Fibroblast of the conjunctiva (primary cell): ENCODE data around the gene SF3A2.

Source experiments
- DNase-seq: peaks from one replicate; pipeline ENCODE4 v3.0.0-alpha.2; 2010; ENCODE audit warnings: low read depth

Gene SF3A2

GRCh38 chr19:2291185-2291751, 54.6 kb downstream of the SF3A2 start:
- no peak for DNase-seq

DNA sequence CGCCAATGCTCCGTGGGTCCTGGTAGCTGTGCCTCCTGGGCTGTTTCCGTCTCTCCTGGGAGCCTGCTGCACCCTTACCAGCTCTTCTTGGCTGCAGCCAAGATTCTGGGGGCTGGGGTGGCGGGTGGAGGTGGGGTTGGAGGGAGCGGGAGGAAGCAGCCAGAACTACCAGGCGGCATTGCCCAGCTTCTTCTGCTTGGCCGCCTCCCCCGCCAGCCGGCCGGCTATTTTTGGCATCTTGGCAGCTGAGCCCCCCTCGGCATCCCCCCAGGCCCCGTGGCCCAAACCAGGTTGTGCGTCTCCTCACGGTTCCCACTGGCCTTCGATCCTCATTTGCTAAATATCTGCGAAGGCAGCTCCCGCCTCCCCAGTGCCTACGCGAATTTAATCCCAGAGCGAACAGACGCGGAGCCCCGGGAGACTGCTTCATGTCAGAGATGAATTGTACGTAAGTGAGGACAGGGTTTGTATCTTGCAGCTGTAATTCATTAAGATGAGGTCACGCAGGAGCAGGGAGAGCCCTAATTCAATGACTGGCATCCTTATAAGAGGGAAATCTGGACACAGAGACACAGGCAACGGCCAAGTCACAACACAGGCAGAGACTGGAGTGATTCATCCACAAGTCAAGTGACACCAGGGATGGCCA, 58.2 kb downstream of the SF3A2 start:
- DNase-seq: peak; percentile 53

- DNase-seq: no peak
Measured at GRCh38 chr19:2296141-2296540, 59.5 kb downstream of the SF3A2 start.
